Kidney (tissue), 14 donors: Measurements from ENCODE around the gene NUDT8. TPM values are rescaled to one million over a fixed set of nuclear protein-coding genes. Genes with fewer than 3 reads are reported as not detected.
"Not testable (repeated sequence)": the region's sequence is repeated elsewhere in the genome, so short reads cannot be mapped to it uniquely, and the experiment has no call there.

Experiments
- DNase-seq, 5 donors: peaks; one replicate each; pipeline ENCODE4 v3.0.0-alpha.2; 2013 to 2020
- FAIRE-seq: peaks from 2 replicates; lab custom pipeline; 2012; peaks lifted over from hg19 to GRCh38; lab: Jason Lieb, UNC
- H3K27ac ChIP-seq, 2 donors: one replicate each; pipeline ENCODE4 v1.7.0; 2013; ENCODE audit warnings: low read depth in 2 of 2, low read length in 2 of 2, inconsistent platforms in 1 of 2
- H3K27me3 ChIP-seq: one replicate; pipeline ENCODE4 v1.7.1; 2013; ENCODE audit warnings: low read length, inconsistent platforms; ENCODE audit not compliant: control insufficient read depth, insufficient read depth
- H3K36me3 ChIP-seq, 3 donors: one replicate each; pipeline versions ENCODE4 v1.7.0 to v1.7.1; 2013; ENCODE audit warnings: low read length in 3 of 3, control low read depth in 1 of 3, inconsistent platforms in 1 of 3; ENCODE audit not compliant: insufficient read depth in 3 of 3, control insufficient read depth in 2 of 3
- H3K4me1 ChIP-seq, 3 donors: one replicate each; pipeline versions ENCODE4 v1.7.0 to v1.7.1; 2013; ENCODE audit warnings: low read length in 3 of 3, inconsistent platforms in 1 of 3, low read depth in 1 of 3; ENCODE audit not compliant: control insufficient read depth in 2 of 3, insufficient read depth in 2 of 3
- H3K4me3 ChIP-seq, 3 donors: one replicate each; pipeline versions ENCODE4 v1.7.0 to v1.8.1; 2013; ENCODE audit warnings: low read length in 3 of 3, control low read depth in 1 of 3, inconsistent platforms in 1 of 3
- H3K9ac ChIP-seq, 3 donors: one replicate each; pipeline versions ENCODE4 v1.7.0 to v1.7.1; 2013; ENCODE audit warnings: low read length in 3 of 3, control low read depth in 1 of 3, inconsistent platforms in 1 of 3
- H3K9me3 ChIP-seq, 3 donors: one replicate each; pipeline versions ENCODE4 v1.7.0 to v1.7.1; 2013; ENCODE audit warnings: low read length in 3 of 3, control low read depth in 1 of 3, inconsistent platforms in 1 of 3; ENCODE audit not compliant: control insufficient read depth in 2 of 3, insufficient read depth in 1 of 3
- intact Hi-C: fragments of 100-400 bp; cut with DNase I; formaldehyde crosslinking; loops from one replicate; pipeline ENCODE4 v1.11.1; 2022
- polyA plus RNA-seq: library from polyadenylated mRNA; stranded (reverse); fragments of 350-450 nt; fragmentation: Illumina TruSeq; extraction: RNeasy Lipid Tissue Mini Kit (QIAGEN cat#74804); gene quantifications from one replicate; pipeline ENCODE4 v1.2.3, GENCODE V29; 2014; ENCODE audit warnings: low read depth, low replicate concordance; ENCODE audit not compliant: insufficient read depth
- total RNA-seq: library from RNA; stranded (reverse); fragmentation: NEBNext Ultra II Directional; extraction: Animal tissue kit (Norgen Biotek cat#: 25700); gene quantifications from one replicate; pipeline ENCODE4 v1.2.1, GENCODE V29; 2021
- TF ChIP-seq, protein P1 (sequence below): IDR thresholded peaks from 3 replicates; pipeline ENCODE4 v1.5.1; 2012; ENCODE audit warnings: mild to moderate bottlenecking, moderate library complexity, borderline replicate concordance; ENCODE audit not compliant: insufficient read depth; ENCODE audit errors: extremely low read depth
- donor health status: control.
- donor health status: control.
- donor health status: control.
- donor health status: control.
- donor health status: control.
- donor health status: DM: yes; HTN: yes; CAD: no.
- donor health status: Normal renal cell carcinoma (clear cell type).

The NUDT8 gene
- total and polyA plus RNA-seq, 2 donors from 2014 or later = 11.9 to 57.0 TPM

GRCh38 chr11:67621928-67622327 is 7.8 kb downstream of the NUDT8 start:
- H3K9ac ChIP-seq, H3K27me3 ChIP-seq, H3K36me3 ChIP-seq, DNase-seq, H3K4me1 ChIP-seq, H3K27ac ChIP-seq, H3K4me3 ChIP-seq, intact Hi-C loops, FAIRE-seq, H3K9me3 ChIP-seq: not testable (repeated sequence)

DNA sequence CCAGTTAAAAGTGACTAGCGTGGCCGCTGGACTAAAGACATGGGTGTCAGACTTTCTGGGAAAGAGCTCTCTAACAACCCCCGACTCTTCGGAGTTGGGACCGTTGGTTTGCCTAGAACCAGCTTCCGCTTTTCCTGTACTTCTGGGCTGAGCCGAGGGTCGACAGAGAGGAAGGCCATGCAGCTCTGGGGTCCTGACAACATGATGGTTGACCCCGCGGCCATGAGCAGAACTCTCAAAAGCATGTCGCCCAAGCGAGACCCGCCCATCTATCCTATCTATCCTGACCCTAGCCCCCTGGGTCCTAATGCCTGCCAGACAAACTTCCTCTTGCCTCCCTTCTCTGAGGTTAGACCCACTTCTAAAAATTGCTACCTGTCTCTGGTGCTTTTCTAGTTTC is 9.1 kb downstream of the NUDT8 start:
- intact Hi-C loops, H3K9ac ChIP-seq, H3K27ac ChIP-seq, FAIRE-seq, H3K36me3 ChIP-seq, H3K4me1 ChIP-seq, H3K27me3 ChIP-seq, DNase-seq, H3K4me3 ChIP-seq, H3K9me3 ChIP-seq: not testable (repeated sequence)

GRCh38 chr11:67619683-67620618 is 9.8 kb downstream of the NUDT8 start:
- H3K4me1 ChIP-seq, H3K4me3 ChIP-seq, FAIRE-seq, H3K36me3 ChIP-seq, H3K9ac ChIP-seq, intact Hi-C loops, DNase-seq, H3K27ac ChIP-seq, H3K9me3 ChIP-seq, H3K27me3 ChIP-seq: not testable (repeated sequence)

- H3K4me1 ChIP-seq, H3K9me3 ChIP-seq, H3K9ac ChIP-seq, H3K27me3 ChIP-seq, H3K27ac ChIP-seq, H3K4me3 ChIP-seq, intact Hi-C loops, FAIRE-seq, H3K36me3 ChIP-seq, DNase-seq: not testable (repeated sequence)
These were observed 10.7 kb downstream of the NUDT8 start for GRCh38 chr11:67618901-67619659.

- DNase-seq (no peak), FAIRE-seq (no peak)
- intact Hi-C loops = no loop called here
- Histone ChIP-seq H3K9me3 (no peaks in the 10 kb centered on the region), H3K9ac (no peak overlapping the region), H3K27ac (no peak overlapping the region), H3K4me3 (no peak overlapping the region), H3K4me1 (peaks cover 0 to 16% (median 0%) of the 10 kb centered on the region in 3 donors), H3K36me3 (no peaks in the 10 kb centered on the region), H3K27me3 (no peaks in the 10 kb centered on the region)
- TF ChIP-seq, protein P1, sequence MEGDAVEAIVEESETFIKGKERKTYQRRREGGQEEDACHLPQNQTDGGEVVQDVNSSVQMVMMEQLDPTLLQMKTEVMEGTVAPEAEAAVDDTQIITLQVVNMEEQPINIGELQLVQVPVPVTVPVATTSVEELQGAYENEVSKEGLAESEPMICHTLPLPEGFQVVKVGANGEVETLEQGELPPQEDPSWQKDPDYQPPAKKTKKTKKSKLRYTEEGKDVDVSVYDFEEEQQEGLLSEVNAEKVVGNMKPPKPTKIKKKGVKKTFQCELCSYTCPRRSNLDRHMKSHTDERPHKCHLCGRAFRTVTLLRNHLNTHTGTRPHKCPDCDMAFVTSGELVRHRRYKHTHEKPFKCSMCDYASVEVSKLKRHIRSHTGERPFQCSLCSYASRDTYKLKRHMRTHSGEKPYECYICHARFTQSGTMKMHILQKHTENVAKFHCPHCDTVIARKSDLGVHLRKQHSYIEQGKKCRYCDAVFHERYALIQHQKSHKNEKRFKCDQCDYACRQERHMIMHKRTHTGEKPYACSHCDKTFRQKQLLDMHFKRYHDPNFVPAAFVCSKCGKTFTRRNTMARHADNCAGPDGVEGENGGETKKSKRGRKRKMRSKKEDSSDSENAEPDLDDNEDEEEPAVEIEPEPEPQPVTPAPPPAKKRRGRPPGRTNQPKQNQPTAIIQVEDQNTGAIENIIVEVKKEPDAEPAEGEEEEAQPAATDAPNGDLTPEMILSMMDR = no peak
These were observed 12.3 kb downstream of the NUDT8 start for GRCh38 chr11:67617243-67617953.
